GM12864 (cell line): ENCODE results near the gene ATP2B1.

Experiments used
- DNase-seq: peaks from one replicate; pipeline ENCODE4 v3.0.0-alpha.2; 2011; ENCODE audit warnings: low read depth
- H3K4me3 ChIP-seq: 2 replicates; pipeline ENCODE4 v1.5.1; 2011; ENCODE audit warnings: mild to moderate bottlenecking, low read depth, low read length, control low read depth
- TF ChIP-seq, protein P1 (sequence below): IDR thresholded peaks from 2 replicates; pipeline ENCODE4 v1.5.1; 2011; ENCODE audit warnings: low read depth, mild to moderate bottlenecking, moderate library complexity, low read length, control low read depth, inconsistent platforms; ENCODE audit errors: missing control alignments

Gene ATP2B1

DNA sequence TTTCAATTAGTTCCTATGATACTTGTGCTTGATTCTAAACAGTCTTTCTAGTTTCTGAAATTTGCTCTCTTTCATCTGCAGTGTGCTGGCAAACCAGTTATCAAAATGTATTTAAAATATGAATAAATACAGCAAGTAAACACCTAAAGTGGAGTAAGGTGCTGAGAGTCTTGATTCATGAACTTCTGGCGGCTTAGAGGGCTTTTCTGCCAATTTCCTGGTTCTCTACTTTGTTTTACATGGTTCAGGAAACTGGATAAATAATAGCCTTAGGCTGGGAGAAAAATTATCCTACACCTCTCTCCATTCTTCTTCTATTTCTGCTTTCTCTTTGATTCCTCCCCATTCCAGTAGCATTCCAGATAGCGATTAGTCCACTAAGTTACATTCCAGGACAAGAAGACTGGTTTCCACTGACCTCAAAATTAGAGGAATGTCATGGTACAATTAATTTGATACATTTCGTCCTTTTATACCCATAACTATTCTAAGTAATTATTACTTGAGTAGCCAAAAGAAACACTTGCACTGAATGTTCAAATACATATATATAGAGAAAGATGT, 14.9 kb downstream of the ATP2B1 start:
- no peak overlapping the region for H3K4me3 ChIP-seq
- TF ChIP-seq, protein P1, sequence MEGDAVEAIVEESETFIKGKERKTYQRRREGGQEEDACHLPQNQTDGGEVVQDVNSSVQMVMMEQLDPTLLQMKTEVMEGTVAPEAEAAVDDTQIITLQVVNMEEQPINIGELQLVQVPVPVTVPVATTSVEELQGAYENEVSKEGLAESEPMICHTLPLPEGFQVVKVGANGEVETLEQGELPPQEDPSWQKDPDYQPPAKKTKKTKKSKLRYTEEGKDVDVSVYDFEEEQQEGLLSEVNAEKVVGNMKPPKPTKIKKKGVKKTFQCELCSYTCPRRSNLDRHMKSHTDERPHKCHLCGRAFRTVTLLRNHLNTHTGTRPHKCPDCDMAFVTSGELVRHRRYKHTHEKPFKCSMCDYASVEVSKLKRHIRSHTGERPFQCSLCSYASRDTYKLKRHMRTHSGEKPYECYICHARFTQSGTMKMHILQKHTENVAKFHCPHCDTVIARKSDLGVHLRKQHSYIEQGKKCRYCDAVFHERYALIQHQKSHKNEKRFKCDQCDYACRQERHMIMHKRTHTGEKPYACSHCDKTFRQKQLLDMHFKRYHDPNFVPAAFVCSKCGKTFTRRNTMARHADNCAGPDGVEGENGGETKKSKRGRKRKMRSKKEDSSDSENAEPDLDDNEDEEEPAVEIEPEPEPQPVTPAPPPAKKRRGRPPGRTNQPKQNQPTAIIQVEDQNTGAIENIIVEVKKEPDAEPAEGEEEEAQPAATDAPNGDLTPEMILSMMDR: no peak
- DNase-seq: no peak

DNA sequence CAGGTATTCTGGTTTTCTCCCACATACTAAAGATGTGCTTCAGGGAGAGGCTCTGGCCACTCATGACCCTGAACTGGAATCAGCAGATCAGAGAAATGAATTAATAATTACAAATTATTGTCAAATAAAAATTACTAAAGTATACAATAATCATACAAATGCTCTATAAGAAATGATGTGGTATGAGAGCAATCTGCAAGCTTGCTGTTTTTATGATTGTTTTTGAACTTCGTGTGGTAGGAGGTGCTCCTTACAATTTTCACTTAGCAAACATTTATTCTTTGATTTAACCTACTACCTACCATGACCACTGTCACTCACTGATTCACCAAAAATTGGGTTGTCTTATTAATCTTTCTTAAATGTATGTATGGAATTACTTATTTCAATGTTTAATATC, 16.2 kb downstream of the ATP2B1 start:
- DNase-seq: no peak
- TF ChIP-seq, protein P1: no peak
- H3K4me3 ChIP-seq: no peak overlapping the region

DNA sequence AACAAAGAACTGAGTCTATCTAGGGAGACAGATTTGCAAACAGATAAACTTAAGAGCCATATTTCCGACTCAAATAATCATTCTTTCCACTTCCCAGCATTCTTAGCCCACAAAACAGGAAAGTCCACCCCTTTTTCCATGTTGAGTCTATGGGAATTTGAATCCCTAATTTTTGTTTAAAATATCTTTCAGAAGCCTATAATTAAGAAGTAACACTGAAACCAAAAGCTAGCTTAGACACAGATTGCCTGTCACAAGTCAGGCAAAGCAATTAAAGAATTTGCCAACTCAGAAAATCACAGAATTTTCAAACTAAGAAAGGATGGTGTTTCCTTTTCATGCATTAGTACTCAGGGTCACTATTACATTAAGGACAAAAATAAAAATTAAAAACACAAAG, 17.0 kb downstream of the ATP2B1 start:
- DNase-seq: no peak
- no peak overlapping the region for H3K4me3 ChIP-seq
- TF ChIP-seq, protein P1: no peak

DNA sequence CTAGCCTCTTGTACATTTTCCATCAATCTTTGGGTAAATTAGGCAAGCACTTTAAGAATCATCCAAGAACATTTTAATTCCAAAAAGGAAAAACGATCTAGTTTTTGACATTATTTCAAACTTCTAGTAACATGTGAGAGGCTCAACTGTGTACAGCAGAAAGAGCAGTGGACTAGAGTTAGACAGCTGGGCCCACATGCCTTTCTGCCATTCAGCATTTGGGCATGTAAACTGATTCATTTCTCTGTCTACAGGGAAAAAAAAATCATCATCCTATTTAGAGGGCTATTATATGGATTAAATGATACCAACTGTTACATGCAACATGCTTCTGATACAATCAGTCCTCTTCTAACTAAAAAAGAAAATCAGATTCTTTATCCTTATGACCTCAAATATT, 17.7 kb downstream of the ATP2B1 start:
- DNase-seq: no peak
- H3K4me3 ChIP-seq: no peak overlapping the region
- TF ChIP-seq, protein P1: no peak

DNA sequence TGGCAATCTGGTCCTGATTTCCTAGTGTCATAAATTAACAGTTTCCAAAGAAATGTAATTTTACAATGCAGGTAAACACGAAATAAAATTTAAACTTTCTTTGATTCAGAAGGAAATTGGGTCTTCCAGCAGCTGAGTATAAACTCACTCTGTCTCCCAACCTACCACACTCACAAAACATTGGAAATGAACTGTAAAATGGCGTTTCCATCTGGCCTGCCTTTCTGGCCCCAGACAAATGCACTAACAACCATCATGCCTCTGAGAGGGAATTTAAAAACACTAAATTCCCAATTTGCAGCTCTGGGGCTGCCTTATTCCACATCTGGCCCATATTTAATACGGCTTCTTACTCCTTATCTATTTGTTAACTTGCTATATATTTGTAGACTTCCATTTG, 19.3 kb downstream of the ATP2B1 start:
- TF ChIP-seq, protein P1: no peak
- no peak for DNase-seq
- H3K4me3 ChIP-seq: no peak overlapping the region

DNA sequence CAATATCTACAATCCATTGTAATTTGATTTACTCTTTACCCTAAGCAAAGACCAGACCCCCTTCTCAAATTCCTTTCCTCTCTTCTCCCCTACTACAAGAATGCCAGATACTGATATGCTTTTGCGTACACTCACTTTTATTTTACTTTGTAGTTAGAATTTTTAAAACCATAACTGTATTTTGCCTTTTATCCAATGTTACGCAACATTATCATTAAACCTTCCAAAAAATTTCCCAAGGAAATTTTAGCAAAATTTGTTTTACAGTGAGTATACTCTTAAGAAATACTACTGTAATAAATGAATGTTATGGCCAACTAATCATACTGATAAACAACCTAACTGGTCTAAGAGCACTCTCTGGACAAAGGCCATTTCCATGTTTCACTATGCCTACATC, 22.3 kb downstream of the ATP2B1 start:
- no peak for DNase-seq
- no peak overlapping the region for H3K4me3 ChIP-seq
- TF ChIP-seq, protein P1: no peak

DNA sequence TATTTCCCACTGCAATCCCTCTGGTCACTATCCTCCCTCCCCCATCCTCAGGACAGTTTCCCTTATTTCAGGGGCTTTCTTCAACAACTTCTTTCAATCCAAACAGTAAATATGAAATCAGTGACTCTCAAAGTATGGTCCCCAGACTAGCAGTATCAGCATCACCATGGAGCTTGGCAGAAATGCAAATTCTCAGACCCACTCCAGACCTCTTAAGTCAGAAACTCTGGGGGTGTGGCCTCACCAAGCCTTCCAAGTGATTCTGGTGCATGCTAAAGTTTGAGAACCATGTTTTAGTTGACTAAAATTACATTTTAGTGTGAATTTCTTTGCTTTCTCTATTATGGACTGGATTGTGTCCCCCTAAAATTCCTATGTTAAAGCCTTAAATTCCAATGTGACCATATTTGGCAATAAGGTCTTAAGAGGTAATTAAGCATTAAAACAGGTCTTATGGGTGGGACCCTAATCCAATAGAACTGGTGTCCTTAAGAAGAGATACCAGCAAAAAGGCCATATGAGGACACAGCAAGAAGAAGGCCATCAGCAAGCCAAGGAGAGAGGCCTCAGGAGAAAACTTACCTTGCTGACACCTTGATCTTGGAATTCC, 23.2 kb downstream of the ATP2B1 start:
- DNase-seq: no peak
- TF ChIP-seq, protein P1: no peak

More for the DNA sequence above, 23.2 kb downstream of the ATP2B1 start:
- H3K4me3 ChIP-seq: no peak overlapping the region
